Fibroblast of mammary gland (primary cell): Measurements from ENCODE around the gene CD160.
"Not testable (repeated sequence)": the region's sequence is repeated elsewhere in the genome, so short reads cannot be mapped to it uniquely, and the experiment has no call there.

Experiments
- DNase-seq: peaks from one replicate; pipeline ENCODE4 v3.0.0-alpha.2; 2010; ENCODE audit warnings: low read depth
- H3K4me3 ChIP-seq: 2 replicates; pipeline ENCODE4 v1.5.1; 2011; ENCODE audit warnings: low read depth, mild to moderate bottlenecking, low read length, moderate library complexity; ENCODE audit not compliant: control insufficient read depth
- TF ChIP-seq, protein P1 (sequence below): conservative IDR thresholded peaks from 2 replicates; pipeline ENCODE4 v1.5.1; 2011; ENCODE audit warnings: low read depth, low read length, inconsistent platforms; ENCODE audit not compliant: control insufficient read depth, insufficient read depth

The CD160 gene, protein sequence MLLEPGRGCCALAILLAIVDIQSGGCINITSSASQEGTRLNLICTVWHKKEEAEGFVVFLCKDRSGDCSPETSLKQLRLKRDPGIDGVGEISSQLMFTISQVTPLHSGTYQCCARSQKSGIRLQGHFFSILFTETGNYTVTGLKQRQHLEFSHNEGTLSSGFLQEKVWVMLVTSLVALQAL

DNA sequence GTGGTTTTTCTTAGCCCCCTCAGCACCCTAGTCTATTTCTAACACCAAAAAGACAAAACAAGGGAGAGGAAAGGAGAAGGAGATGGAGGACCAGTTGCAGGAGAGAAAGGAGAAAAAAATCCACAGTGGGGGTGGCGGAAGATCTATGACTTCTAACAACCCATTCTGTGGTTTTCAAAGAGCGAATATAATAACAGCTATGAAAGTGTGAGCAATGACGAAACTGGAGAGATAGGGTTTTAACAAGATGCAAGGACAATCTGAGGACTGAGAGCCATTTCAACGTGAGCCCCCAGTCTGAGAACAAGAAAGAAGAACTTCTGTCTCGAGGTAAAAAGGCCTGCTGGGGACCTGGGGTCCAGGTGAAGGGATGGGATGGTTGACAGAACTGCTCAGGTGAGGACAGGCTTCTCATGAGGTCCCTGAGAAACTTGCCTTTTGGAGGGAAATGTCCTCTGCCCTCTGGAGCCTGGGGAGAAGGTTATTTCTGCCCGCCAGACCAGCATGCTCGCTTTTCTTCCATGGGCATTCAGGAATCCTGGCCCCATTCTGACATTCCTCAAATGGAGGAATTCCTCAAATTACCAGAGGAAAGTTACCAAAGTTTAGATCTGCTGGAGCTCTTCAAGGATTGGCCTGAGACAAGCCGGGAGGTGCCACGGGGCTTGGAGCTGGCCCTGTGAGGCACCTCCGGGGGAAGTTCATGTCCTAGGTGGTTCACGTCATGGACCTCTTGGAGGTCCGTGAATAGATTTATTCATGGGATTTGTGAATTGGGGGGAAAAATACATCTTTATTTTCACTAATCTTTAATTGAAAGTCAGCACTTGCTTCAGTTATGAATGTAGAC is at the start of gene CD160:
CD160 (plus strand) TSS at position 270 of the 850 bp plus-strand sequence. CDS start 8,829 bp downstream, outside the sequence.
- TF ChIP-seq, protein P1, sequence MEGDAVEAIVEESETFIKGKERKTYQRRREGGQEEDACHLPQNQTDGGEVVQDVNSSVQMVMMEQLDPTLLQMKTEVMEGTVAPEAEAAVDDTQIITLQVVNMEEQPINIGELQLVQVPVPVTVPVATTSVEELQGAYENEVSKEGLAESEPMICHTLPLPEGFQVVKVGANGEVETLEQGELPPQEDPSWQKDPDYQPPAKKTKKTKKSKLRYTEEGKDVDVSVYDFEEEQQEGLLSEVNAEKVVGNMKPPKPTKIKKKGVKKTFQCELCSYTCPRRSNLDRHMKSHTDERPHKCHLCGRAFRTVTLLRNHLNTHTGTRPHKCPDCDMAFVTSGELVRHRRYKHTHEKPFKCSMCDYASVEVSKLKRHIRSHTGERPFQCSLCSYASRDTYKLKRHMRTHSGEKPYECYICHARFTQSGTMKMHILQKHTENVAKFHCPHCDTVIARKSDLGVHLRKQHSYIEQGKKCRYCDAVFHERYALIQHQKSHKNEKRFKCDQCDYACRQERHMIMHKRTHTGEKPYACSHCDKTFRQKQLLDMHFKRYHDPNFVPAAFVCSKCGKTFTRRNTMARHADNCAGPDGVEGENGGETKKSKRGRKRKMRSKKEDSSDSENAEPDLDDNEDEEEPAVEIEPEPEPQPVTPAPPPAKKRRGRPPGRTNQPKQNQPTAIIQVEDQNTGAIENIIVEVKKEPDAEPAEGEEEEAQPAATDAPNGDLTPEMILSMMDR, result no peak
- no peak for DNase-seq
- no peak within 1 kb of the TSS for H3K4me3 ChIP-seq

DNA sequence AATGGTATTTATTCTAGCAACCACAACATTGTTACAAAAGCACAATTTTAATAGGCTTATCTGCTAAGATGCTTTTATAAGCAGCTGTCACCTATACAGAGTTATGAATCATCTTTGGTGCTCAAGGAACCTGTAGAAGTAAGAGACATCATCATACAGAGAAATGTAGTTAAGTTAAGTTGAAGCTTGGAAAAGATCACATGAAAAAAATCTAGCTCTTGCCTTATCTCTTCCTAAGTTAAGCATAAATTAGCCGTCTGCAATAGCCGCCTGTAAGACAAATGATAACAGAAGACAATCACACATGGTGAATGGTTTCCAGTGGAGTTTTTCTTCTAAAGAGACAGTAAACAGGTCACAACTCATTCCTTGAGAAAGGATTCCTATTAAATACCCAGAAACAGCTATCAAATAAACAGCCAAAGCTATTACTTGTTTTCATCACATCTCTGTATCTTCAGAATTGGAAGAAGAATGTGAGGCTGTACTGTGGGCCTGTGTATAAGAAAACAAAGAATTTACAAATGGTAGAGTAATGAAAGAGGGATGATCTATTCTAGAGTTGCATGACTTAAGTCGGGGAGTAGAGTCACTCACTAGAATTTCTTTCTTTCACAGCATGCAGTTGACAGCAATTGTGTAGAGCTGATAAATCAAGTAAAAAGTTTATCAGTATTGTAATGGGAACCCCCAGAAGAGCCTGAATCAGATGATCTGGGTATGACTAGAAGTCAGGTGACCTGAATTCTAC is 48.1 kb upstream of the CD160 start:
- H3K4me3 ChIP-seq, DNase-seq: not testable (repeated sequence)

DNA sequence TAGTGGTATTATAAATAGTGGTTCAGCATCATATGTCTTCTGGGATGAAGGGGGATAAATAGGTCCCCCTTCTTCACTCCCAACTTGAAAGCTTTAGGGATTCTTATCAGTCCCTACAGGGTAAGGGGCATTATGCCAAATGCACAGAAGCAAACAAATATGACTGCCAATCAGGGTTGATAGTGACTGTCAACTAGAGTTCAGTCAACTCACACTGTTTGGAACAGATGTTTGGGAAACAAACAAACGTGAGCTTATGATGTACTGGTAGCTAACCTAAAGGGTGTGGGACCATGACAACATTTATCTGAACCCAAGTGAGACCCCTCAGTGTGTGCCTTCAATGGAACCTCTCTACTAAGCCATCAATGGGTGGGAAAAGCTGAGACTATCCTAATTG is 46.1 kb upstream of the CD160 start:
- not testable (repeated sequence) for H3K4me3 ChIP-seq, DNase-seq

DNA sequence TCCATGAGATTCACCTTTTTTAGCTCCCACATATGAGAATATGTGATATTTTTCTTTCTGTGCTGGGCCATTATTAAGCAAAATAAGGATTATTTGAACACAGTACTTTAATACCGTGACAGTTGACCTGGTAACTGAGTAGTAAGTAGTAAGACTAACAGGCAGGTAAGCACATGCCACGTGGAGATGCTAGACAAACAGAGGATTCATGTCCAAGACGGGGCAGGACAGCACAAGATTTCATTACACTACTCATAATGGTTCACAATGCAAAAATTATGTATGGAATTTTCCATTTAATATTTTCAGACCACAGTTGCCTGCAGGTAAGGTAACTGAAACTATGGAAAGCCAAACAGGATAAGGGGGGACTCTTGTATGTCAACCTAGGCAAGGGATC is 34.4 kb upstream of the CD160 start:
- not testable (repeated sequence) for DNase-seq, H3K4me3 ChIP-seq

DNA sequence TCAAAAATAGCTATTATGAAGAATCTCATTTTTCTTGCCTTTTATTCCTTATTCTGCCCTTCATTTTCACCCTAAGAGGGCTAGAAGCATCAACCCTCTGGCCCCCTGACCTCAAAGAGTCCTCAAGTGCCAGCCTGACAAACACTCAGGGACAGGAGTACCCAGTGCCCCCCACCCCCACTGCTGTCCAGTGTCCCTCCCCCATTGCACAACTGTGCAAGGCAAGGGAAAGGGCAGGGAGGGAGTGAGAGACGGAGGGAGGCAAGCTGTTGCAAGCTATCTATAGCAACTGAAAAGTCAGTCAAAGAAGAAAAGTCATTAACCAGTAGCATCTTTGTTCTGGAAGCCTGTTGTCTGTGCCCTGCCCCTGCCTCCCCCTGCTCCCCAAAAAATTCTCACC is 33.2 kb upstream of the CD160 start:
- not testable (repeated sequence) for DNase-seq, H3K4me3 ChIP-seq

DNA sequence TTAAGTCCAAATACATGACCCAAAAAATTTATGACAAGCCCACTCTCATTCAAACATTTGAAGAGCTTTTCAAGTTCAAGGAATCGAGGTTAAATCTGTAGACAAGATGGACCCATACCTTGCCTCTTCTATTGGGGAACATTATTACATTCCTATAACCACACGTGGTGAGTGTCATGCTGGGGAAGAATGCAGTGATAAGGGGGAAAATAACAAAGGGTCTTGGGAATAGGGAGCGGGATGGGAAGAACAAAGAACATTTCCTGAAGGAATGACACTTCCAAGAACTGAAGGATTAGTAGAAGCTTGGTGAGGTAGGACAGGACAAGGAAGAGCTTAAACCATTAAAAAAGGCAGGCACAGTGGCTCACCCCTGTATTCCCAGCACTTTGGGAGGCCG is 31.0 kb upstream of the CD160 start:
- DNase-seq, result no peak
- TF ChIP-seq, protein P1, result no peak
- no peak overlapping the region for H3K4me3 ChIP-seq

DNA sequence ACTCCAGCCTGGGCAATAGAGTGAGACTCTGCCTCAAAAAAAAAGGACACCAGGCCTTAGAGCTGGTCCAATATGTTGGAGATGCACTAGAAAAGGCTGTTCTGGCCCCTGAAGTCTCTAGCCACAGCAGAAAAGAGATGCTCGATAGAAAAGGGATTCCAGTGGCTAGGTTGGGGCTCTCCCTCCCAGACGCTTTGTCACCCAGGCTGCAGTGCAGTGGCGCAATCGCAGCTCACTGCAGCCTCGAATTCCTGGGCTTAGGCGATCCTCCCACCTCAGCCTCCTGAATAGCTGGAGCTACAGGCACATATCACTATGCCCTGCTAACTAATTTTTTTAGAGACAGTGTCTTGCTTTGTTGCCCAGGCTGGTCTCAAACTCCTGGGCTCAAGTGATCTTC is 30.4 kb upstream of the CD160 start:
- DNase-seq, result no peak
- no peak overlapping the region for H3K4me3 ChIP-seq
- TF ChIP-seq, protein P1, result no peak

DNA sequence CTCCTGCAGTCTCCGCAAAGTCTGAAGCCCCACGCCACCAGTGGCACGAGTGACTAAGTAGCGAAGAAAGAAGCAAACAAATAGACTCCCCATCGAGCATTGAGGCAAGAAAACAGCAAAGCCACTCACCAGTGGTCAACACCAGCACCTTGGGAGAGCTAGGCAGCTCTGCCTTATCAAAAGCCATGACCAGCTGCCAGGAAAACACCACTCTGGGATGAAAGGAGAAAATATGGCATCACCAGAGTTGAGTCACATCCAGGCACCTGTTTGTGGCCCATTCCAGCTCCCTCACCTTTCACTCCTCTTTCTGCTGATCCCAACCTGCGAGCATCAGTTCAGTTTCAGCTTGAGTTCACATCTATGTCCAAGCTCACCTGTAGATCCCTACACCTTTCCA is 29.4 kb upstream of the CD160 start:
- DNase-seq, result no peak
- TF ChIP-seq, protein P1, result no peak
- H3K4me3 ChIP-seq, result no peak overlapping the region
